H7 (cell line): Measurements from ENCODE around the gene E2F1. TPM values are rescaled to one million over a fixed set of nuclear protein-coding genes. Genes with fewer than 3 reads are reported as not detected.
"Not testable (repeated sequence)": the region's sequence is repeated elsewhere in the genome, so short reads cannot be mapped to it uniquely, and the experiment has no call there.

ENCODE experiments used
- DNase-seq: peaks from one replicate; pipeline ENCODE4 v3.0.0; 2012
- H3K27me3 ChIP-seq: 2 replicates; pipeline ENCODE4 v1.6.0; 2011; ENCODE audit warnings: mild to moderate bottlenecking, low read length; ENCODE audit not compliant: control insufficient read depth, insufficient read depth
- H3K36me3 ChIP-seq: replicated peaks from 2 replicates; pipeline ENCODE4 v1.5.1; 2011; ENCODE audit warnings: low read length; ENCODE audit not compliant: control insufficient read depth, insufficient read depth
- H3K4me3 ChIP-seq: 2 replicates; pipeline ENCODE4 v1.5.1; 2011; ENCODE audit warnings: low read depth, mild to moderate bottlenecking, control low read depth, low read length, moderate library complexity; ENCODE audit not compliant: insufficient read depth
- total RNA-seq: library from RNA; depleted of rRNA; stranded (reverse); fragments of >200 nt; shearing (Covaris generic); gene quantifications from 2 replicates; pipeline ENCODE4 v1.2.3, GENCODE V29; 2014; rRNA removed

Gene E2F1
- total RNA-seq, 1 experiment from 2014 or later = 51.8 TPM

GRCh38 chr20:33644313-33645071 is 41.7 kb downstream of the E2F1 start:
- H3K36me3 ChIP-seq = peaks cover 19% of the 10 kb centered on the region

GRCh38 chr20:33640287-33640686 is 45.9 kb downstream of the E2F1 start:
- DNase-seq = no peak
- Histone ChIP-seq H3K27me3 (no peaks in the 10 kb centered on the region), H3K36me3 (peaks cover 23% of the 10 kb centered on the region), H3K4me3 (no peak overlapping the region)

More at GRCh38 chr20:33644313-33645071, 41.7 kb downstream of the E2F1 start:
- peak; percentile 37 for DNase-seq
- Histone ChIP-seq H3K4me3 (no peak overlapping the region), H3K27me3 (no peaks in the 10 kb centered on the region)

- DNase-seq = no peak
- no peak overlapping the region for H3K4me3 ChIP-seq
- H3K36me3 ChIP-seq = peaks cover 14% of the 10 kb centered on the region
- no peaks in the 10 kb centered on the region for H3K27me3 ChIP-seq
These were observed 49.4 kb downstream of the E2F1 start for GRCh38 chr20:33636776-33637175.

GRCh38 chr20:33635341-33635740 is 50.8 kb downstream of the E2F1 start:
- Histone ChIP-seq H3K36me3 (peaks cover 11% of the 10 kb centered on the region), H3K27me3 (no peaks in the 10 kb centered on the region), H3K4me3 (no peak overlapping the region)
- no peak for DNase-seq

- peaks cover 11% of the 10 kb centered on the region for H3K36me3 ChIP-seq
- DNase-seq, H3K4me3 ChIP-seq, H3K27me3 ChIP-seq: not testable (repeated sequence)
These were observed 54.3 kb downstream of the E2F1 start for GRCh38 chr20:33631910-33632309.

- Histone ChIP-seq H3K36me3 (peaks cover 9% of the 10 kb centered on the region), H3K4me3 (no peak overlapping the region), H3K27me3 (no peaks in the 10 kb centered on the region)
- DNase-seq = no peak
These were observed 55.7 kb downstream of the E2F1 start for GRCh38 chr20:33630507-33630906.

GRCh38 chr20:33629979-33630378 is 56.2 kb downstream of the E2F1 start:
- H3K27me3 ChIP-seq = no peaks in the 10 kb centered on the region
- DNase-seq = no peak
- no peak overlapping the region for H3K4me3 ChIP-seq
- peaks cover 11% of the 10 kb centered on the region for H3K36me3 ChIP-seq

- no peak overlapping the region for H3K4me3 ChIP-seq
- H3K36me3 ChIP-seq = peaks cover 15% of the 10 kb centered on the region
- no peaks in the 10 kb centered on the region for H3K27me3 ChIP-seq
- no peak for DNase-seq
These were observed 56.7 kb downstream of the E2F1 start for GRCh38 chr20:33629533-33629932.

- no peak for DNase-seq
- H3K4me3 ChIP-seq = no peak overlapping the region
- peaks cover 20% of the 10 kb centered on the region for H3K36me3 ChIP-seq
These were observed 58.5 kb downstream of the E2F1 start for GRCh38 chr20:33627577-33628216.

GRCh38 chr20:33626190-33626589 is 60.0 kb downstream of the E2F1 start:
- Histone ChIP-seq H3K27me3 (no peaks in the 10 kb centered on the region), H3K36me3 (peaks cover 20% of the 10 kb centered on the region), H3K4me3 (no peak overlapping the region)
- DNase-seq = no peak

More at GRCh38 chr20:33627577-33628216, 58.5 kb downstream of the E2F1 start:
- no peaks in the 10 kb centered on the region for H3K27me3 ChIP-seq

Other genes with a start within 250 kb of the E2F1 start
- 3.8 and 6.0 TPM in 2 replicates for gene SNTA1, start 242.6 kb downstream of the E2F1 start, total RNA-seq
- 7.5 and 17.4 TPM in 2 replicates for gene CBFA2T2, start 196.3 kb downstream of the E2F1 start, total RNA-seq
- 0.11 TPM in 1 of 2 replicates, not detected in the other for gene C20orf144, start 24.1 kb downstream of the E2F1 start, total RNA-seq
- 1.3 and 1.4 TPM in 2 replicates for gene ACTL10, start 19.4 kb downstream of the E2F1 start, total RNA-seq
- 39.9 and 56.7 TPM in 2 replicates for gene NECAB3, start 12.0 kb downstream of the E2F1 start, total RNA-seq
- gene PXMP4, start 33.9 kb upstream of the E2F1 start, total RNA-seq = under 0.01 TPM in 1 of 2 replicates, not detected in the other
- 6.7 and 7.0 TPM in 2 replicates for gene ZNF341, start 45.6 kb upstream of the E2F1 start, total RNA-seq
- gene CHMP4B, start 125.0 kb upstream of the E2F1 start, total RNA-seq = 31.8 and 33.6 TPM in 2 replicates